ENCODE measurements around the gene PARP16. TPM values are rescaled to one million over a fixed set of nuclear protein-coding genes. Genes with fewer than 3 reads are reported as not detected.
A peak's percentile ranks its signal among the peaks of the same experiment; 100 is the strongest.
"Not testable (repeated sequence)": the region's sequence is repeated elsewhere in the genome, so short reads cannot be mapped to it uniquely, and the experiment has no call there.

The PARP16 gene
- total RNA-seq, 2 experiments from 2014 or later: 17.0 to 19.3 TPM

DNA sequence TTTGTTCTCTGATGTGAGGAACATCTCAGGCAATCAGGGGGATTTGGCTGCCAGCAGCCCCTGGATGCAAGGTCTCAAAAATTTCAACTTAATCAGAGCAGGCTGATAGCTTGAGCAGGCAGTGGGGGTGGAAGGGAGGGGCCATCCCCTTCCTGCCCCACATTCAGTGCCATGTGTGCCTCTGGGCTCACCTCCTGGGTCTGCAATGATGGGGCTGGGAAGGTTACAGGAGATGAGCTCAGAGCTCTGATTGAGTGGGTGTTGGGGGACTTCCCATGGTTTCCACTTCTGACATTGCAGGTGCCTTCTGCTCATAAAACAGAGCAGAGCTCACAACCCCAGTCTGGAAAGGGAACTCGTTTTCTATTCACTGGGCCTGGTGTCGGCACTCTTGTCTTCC, 37.0 kb downstream of the PARP16 start:
- H3K27me3 Mint-ChIP-seq (ENCODE audit: low read depth): no peaks in the 10 kb centered on the region
- POLR2A ChIA-PET: no interaction called here
- CTCF ChIA-PET: interaction anchor here (0.9 to 3.3 kb wide), 3 partner anchors 21 to 216 kb away, joined by 3 to 16 read pairs (median 3); no protein-coding TSS in a partner anchor
- ATAC-seq: no peak
- peak; percentile 23 for DNase-seq
- H3K4me3 Mint-ChIP-seq: no peak overlapping the region
- H3K27ac Mint-ChIP-seq: no peak overlapping the region
- H3K9me3 Mint-ChIP-seq (ENCODE audit: insufficient read depth): no peaks in the 10 kb centered on the region
- peaks cover 6% of the 10 kb centered on the region for H3K36me3 Mint-ChIP-seq (ENCODE audit: low read depth)
- peaks cover 4% of the 10 kb centered on the region for H3K4me1 Mint-ChIP-seq (ENCODE audit: low read depth)

DNA sequence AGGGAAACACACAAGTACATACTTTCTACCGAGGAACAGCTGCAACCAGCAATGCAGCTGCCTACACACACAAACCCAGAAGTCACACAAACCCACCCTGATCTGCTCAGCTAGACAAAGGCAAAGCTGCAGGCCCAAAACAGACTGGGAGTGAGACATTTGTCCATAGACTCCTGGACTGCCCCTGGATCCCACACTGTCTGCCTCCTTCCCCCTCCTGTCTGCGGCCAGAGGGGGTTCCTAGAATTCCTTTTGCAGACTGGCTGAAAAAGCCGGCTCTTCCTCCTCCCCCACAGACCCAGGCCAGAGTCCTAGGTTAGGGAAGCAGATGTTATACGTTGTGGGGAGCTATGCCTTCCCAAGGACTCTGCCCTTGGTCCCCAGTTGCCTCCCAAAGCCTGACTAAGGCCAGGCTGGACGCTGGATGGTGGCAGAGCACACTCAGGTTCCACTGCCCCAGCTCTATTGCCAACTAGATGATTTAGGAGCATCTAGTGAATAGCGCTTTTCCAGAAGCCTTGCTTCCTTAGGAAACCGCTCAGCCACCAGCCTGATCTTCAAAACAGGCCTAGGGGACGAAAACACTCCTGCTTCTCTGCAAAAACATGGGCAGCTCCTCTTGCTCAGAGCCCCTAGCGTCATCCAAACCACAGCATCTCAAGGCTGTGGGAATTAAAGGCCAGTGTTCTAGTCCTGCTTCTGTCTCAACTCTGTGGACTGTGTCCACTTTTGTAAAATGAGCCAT, 38.0 kb downstream of the PARP16 start:
- POLR2A ChIA-PET: no interaction called here
- peaks cover 4% of the 10 kb centered on the region for H3K4me1 Mint-ChIP-seq (ENCODE audit: low read depth)
- CTCF ChIA-PET: interaction anchor here (0.9 to 3.3 kb wide), 3 partner anchors 22 to 215 kb away, joined by 3 to 16 read pairs (median 3); no protein-coding TSS in a partner anchor
- peaks cover 4% of the 10 kb centered on the region for H3K36me3 Mint-ChIP-seq (ENCODE audit: low read depth)
- ATAC-seq: no peak
- no peak overlapping the region for H3K4me3 Mint-ChIP-seq
- H3K27me3 Mint-ChIP-seq (ENCODE audit: low read depth): no peaks in the 10 kb centered on the region
- no peak overlapping the region for H3K27ac Mint-ChIP-seq
- H3K9me3 Mint-ChIP-seq (ENCODE audit: insufficient read depth): no peaks in the 10 kb centered on the region
- no peak for DNase-seq

DNA sequence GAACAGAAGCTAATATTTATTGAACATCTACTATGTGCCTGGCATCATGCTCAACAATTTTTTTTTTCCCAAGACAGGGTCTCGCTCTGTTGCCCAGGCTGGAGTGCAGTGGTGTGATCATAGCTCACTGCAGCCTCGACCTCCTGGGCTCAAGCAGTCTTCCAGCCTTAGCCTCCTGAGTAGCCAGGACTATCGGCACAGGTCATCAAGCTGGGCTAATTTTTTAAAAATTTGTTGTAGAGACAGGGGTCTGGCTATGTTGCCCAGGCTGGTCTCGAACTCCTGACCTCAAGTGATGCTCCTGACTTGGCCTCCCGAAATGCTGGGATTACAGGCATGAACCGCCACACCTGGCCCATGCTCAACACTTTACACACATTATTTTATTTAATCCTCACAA, 39.7 kb downstream of the PARP16 start:
- ChIA-PET CTCF (interaction anchor here (3.3 kb wide), 1 partner anchor 24 kb away, joined by 16 read pairs; no protein-coding TSS in a partner anchor), POLR2A (no interaction called here)
- no peaks in the 10 kb centered on the region for H3K27me3 Mint-ChIP-seq (ENCODE audit: low read depth)
- no peaks in the 10 kb centered on the region for H3K9me3 Mint-ChIP-seq (ENCODE audit: insufficient read depth)
- no peak overlapping the region for H3K27ac Mint-ChIP-seq
- no peak overlapping the region for H3K4me3 Mint-ChIP-seq
- ATAC-seq (no peak), DNase-seq (no peak)
- peaks cover 3% of the 10 kb centered on the region for H3K36me3 Mint-ChIP-seq (ENCODE audit: low read depth)
- peaks cover 4% of the 10 kb centered on the region for H3K4me1 Mint-ChIP-seq (ENCODE audit: low read depth)

DNA sequence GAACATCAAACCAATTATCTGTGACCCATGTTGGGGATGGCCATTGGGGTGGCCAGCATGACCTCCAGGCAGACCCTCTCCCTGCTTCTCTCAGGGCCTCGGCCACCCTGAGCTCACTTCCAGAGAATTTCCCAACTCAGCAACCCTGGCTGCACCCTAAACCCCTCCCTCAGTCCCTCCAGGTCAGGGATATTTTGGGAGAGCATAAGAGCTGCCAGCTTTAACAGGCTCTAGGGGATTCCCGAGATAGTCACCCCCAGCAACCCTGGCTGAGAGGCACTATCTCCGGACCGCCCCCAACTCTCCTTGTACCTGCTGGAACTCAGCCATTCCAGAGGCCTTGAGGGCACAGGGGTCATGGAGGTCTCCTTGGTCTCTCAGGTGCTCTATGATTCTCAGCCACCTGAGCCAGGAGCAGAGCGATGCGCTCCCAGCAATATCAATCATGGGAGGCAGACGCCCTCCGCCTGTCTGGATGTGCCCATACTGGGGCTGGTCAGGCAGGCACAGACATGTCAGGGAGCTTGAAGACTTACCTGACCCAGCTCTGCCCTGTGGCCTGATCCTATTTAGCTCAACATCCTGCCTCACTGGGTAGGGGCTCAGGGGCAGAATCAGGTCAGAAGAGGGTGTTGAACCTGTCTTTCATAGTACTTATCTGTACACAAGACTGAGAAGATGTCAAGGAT, 40.5 kb downstream of the PARP16 start:
- H3K27me3 Mint-ChIP-seq (ENCODE audit: low read depth): no peaks in the 10 kb centered on the region
- ChIA-PET POLR2A (interaction anchor here (0.9 kb wide), 1 partner anchor 58 kb away, joined by 4 read pairs; the partner anchor contains the start of gene RNU5B-1), CTCF (interaction anchor here (1.1 to 1.6 kb wide), 2 partner anchors 25 to 34 kb away, joined by 3 read pairs; no protein-coding TSS in a partner anchor)
- no peak overlapping the region for H3K4me3 Mint-ChIP-seq
- no peak overlapping the region for H3K27ac Mint-ChIP-seq
- ATAC-seq (no peak), DNase-seq (no peak)
- H3K36me3 Mint-ChIP-seq (ENCODE audit: low read depth): peaks cover 3% of the 10 kb centered on the region
- H3K9me3 Mint-ChIP-seq (ENCODE audit: insufficient read depth): no peaks in the 10 kb centered on the region
- H3K4me1 Mint-ChIP-seq (ENCODE audit: low read depth): peaks cover 4% of the 10 kb centered on the region

DNA sequence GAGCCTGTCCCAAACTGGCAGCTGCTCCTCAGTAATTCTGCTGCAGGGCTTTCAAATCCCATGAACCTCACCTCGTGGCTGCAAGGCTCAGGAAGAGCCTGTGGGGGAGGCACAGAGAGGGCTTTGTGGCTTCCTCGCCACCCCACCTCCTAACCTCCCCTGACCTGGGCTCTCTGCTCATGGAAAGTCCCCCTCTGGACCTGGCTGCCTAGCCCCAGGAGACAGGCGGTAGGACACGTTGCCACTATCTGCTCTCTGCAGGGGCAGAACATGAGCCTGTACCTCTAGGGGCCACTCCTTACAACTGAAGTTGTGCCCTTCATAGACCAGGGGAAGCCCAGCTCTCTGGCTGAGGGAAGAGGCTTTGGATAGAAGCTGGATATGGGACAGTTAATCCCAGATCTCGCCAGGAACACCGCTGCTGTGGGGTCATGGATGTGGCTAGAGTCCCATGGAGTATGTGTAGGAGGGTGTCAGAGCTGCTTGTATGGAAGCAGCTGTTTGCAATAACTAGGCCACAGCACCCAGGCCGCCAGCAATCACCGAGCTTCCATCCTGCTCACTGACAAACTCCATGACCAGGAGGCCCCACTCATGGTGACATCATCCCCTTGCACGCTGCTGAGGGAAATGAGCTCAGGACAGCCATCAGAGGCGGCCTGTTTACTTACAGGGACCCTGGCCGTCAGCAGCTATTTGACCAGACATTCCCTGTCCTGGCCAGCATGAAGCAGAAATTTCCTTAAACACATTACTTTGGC, 41.4 kb downstream of the PARP16 start:
- no peaks in the 10 kb centered on the region for H3K9me3 Mint-ChIP-seq (ENCODE audit: insufficient read depth)
- DNase-seq (no peak), ATAC-seq (no peak)
- H3K27ac Mint-ChIP-seq: no peak overlapping the region
- H3K27me3 Mint-ChIP-seq (ENCODE audit: low read depth): no peaks in the 10 kb centered on the region
- H3K4me1 Mint-ChIP-seq (ENCODE audit: low read depth): peaks cover 4% of the 10 kb centered on the region
- peaks cover 3% of the 10 kb centered on the region for H3K36me3 Mint-ChIP-seq (ENCODE audit: low read depth)
- ChIA-PET CTCF (interaction anchor here (1.1 to 1.6 kb wide), 2 partner anchors 26 to 33 kb away, joined by 3 read pairs; no protein-coding TSS in a partner anchor), POLR2A (interaction anchor here (0.9 kb wide), 1 partner anchor 59 kb away, joined by 4 read pairs; the partner anchor contains the start of gene RNU5B-1)
- H3K4me3 Mint-ChIP-seq: no peak overlapping the region

DNA sequence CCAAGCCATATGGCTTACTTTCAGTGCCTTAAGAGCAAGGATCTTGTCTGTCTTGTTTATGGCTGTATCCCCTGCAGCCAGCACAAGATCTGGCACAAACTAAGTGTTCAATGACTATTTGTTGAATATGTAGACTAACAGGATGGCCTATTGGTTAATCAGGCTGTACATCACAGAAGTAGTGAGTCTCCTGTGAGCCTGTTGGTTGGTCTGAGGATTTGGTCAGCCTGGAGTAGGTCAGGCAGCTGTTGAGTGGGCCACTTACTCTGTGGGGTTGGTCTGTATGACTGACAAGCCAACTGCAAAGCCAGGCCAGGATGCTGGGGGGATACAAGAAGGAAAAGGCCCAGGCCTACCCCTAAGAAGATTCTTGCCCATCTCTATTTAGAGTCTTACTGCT, 42.0 kb downstream of the PARP16 start:
- H3K36me3 Mint-ChIP-seq (ENCODE audit: low read depth): peaks cover 3% of the 10 kb centered on the region
- ChIA-PET POLR2A (no interaction called here), CTCF (no interaction called here)
- H3K27me3 Mint-ChIP-seq (ENCODE audit: low read depth): no peaks in the 10 kb centered on the region
- H3K4me1 Mint-ChIP-seq (ENCODE audit: low read depth): peaks cover 2% of the 10 kb centered on the region
- ATAC-seq: no peak
- H3K9me3 Mint-ChIP-seq (ENCODE audit: insufficient read depth): no peaks in the 10 kb centered on the region
- H3K27ac Mint-ChIP-seq: no peak overlapping the region
- DNase-seq: no peak
- H3K4me3 Mint-ChIP-seq: no peak overlapping the region

DNA sequence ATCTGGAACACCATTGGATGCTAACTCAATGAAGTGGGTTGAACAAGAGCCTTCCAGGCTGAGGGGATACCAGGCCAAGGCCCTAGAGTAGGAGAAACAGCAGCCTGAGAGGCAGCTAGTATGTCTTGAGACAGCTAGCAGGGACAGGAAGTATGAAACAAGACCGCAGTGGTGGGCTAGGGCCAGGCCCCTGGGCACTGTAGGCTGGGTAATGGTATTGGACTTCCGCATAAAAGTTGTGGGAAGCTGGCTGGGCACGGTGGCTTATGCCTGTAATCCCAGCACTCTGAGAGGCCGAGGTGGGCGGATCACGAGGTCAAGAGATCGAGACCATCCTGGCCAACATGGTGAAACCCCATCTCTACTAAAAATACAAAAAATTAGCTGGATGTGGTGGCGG, 50.2 kb downstream of the PARP16 start:
- POLR2A ChIA-PET; H3K4me1 Mint-ChIP-seq (ENCODE audit: low read depth); H3K9me3 Mint-ChIP-seq (ENCODE audit: insufficient read depth); CTCF ChIA-PET; ATAC-seq; H3K27ac Mint-ChIP-seq; H3K4me3 Mint-ChIP-seq; H3K36me3 Mint-ChIP-seq (ENCODE audit: low read depth); H3K27me3 Mint-ChIP-seq (ENCODE audit: low read depth); DNase-seq: not testable (repeated sequence)

DNA sequence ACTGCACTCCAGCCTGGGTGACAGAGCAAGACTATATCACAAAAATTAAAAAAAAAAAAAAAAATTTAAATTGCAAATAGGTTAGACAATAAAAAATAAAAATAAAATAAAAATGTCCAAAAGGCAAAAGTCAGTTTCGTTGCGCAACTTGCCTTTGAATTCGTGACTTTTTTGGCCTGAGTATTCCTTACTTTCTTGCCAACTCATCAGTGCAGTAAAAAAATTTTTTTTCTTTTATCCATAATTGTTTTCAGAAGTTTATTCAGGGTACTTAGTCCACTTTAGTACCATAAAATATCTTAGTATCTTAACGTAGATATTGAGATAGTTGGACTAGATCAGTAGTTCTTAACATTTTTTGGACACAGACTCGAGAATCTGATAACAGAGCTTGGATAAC, 53.0 kb downstream of the PARP16 start:
- H3K27ac Mint-ChIP-seq: no peak overlapping the region
- no peaks in the 10 kb centered on the region for H3K9me3 Mint-ChIP-seq (ENCODE audit: insufficient read depth)
- no peaks in the 10 kb centered on the region for H3K36me3 Mint-ChIP-seq (ENCODE audit: low read depth)
- no peak overlapping the region for H3K4me3 Mint-ChIP-seq
- ChIA-PET POLR2A (no interaction called here), CTCF (interaction anchor here (1.2 to 1.9 kb wide), 2 partner anchors 22 to 52 kb away, joined by 4 to 5 read pairs; partner anchors contain the start of gene CILP)
- ATAC-seq: no peak
- DNase-seq: no peak
- no peaks in the 10 kb centered on the region for H3K4me1 Mint-ChIP-seq (ENCODE audit: low read depth)
- no peaks in the 10 kb centered on the region for H3K27me3 Mint-ChIP-seq (ENCODE audit: low read depth)

DNA sequence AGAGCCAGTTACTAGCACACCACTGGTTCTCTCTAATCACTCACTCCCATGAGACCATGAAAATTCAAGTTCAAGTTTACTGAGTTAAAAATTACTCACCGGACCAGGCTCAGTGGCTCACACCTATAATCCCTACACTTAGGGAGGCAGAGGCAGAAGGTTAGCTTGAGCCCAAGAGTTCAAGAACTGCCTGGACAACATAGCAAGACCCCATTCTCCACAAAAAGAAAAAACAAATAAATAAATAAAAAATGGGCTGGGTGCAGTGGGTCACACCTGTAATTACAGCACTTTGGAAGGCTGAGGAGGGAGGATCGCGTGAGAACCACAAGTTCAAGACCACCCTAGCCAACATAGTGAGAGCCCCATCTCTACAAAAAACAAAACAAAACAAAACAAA, 54.2 kb downstream of the PARP16 start:
- DNase-seq (no peak), ATAC-seq (no peak)
- no peaks in the 10 kb centered on the region for H3K4me1 Mint-ChIP-seq (ENCODE audit: low read depth)
- ChIA-PET POLR2A (no interaction called here), CTCF (no interaction called here)
- H3K4me3 Mint-ChIP-seq: no peak overlapping the region
- no peaks in the 10 kb centered on the region for H3K9me3 Mint-ChIP-seq (ENCODE audit: insufficient read depth)
- H3K27ac Mint-ChIP-seq: no peak overlapping the region
- no peaks in the 10 kb centered on the region for H3K36me3 Mint-ChIP-seq (ENCODE audit: low read depth)
- H3K27me3 Mint-ChIP-seq (ENCODE audit: low read depth): no peaks in the 10 kb centered on the region

DNA sequence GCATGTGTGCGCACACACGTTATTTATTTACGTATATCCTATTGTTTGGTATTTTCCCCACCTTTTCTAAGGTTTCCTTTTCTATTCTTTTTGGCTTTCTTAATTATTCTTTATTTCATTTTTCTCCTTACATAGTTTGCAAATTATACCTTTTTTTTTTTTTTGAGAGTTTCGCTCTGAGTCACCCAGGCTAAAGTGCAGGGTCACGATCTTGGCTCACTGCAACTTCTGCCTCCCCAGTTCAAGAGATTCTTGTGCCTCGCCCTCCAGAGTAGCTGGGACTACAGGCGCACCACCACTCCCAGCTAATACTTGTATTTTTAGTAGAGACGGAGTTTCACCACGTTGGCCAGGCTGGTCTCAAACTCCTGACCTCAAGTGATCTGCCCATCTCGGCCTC, 55.4 kb downstream of the PARP16 start:
- Mint-ChIP-seq H3K9me3 (ENCODE audit: insufficient read depth) (no peaks in the 10 kb centered on the region), H3K4me3 (no peak overlapping the region), H3K27ac (no peak overlapping the region), H3K27me3 (ENCODE audit: low read depth) (no peaks in the 10 kb centered on the region), H3K4me1 (ENCODE audit: low read depth) (no peaks in the 10 kb centered on the region), H3K36me3 (ENCODE audit: low read depth) (no peaks in the 10 kb centered on the region)
- ChIA-PET POLR2A (no interaction called here), CTCF (no interaction called here)
- no peak for DNase-seq
- ATAC-seq: no peak

DNA sequence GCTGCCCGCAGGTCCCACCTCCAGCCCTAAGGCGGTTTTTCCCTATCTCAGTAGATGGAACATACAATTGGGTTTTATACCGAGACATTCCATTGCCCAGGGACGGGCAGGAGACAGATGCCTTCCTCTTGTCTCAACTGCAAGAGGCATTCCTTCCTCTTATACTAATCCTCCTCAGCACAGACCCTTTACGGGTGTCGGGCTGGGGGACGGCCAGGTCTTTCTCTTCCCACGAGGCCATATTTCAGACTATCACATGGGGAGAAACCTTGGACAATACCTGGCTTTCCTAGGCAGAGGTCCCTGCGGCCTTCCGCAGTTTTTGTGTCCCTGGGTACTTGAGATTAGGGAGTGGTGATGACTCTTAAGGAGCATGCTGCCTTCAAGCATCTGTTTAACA, 59.8 kb downstream of the PARP16 start:
- CTCF ChIA-PET; H3K27ac Mint-ChIP-seq; H3K27me3 Mint-ChIP-seq (ENCODE audit: low read depth); H3K4me1 Mint-ChIP-seq (ENCODE audit: low read depth); POLR2A ChIA-PET; H3K36me3 Mint-ChIP-seq (ENCODE audit: low read depth); ATAC-seq; DNase-seq; H3K4me3 Mint-ChIP-seq; H3K9me3 Mint-ChIP-seq (ENCODE audit: insufficient read depth): not testable (repeated sequence)

DNA sequence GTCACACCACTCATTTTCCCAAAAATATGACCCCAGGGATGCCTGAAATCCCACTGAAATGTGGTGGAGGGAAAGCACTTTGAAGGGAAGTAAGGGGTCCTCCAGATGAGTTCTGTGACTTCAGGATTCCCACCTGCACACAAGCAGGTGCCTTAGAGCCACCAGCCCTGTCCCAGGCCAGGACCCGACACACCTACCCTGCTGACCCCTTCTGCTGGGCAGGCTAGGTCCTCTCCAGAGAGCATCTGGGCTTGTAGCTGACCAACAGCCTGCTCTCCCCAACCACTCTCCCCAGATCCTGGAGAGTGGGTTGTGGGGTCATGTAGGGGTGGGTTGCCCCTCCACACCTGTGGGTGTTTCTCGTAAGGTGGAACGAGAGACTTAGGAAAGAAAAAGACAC, 60.5 kb downstream of the PARP16 start:
- H3K27ac Mint-ChIP-seq: no peak overlapping the region
- ATAC-seq (no peak), DNase-seq (no peak)
- H3K9me3 Mint-ChIP-seq (ENCODE audit: insufficient read depth): no peaks in the 10 kb centered on the region
- H3K4me1 Mint-ChIP-seq (ENCODE audit: low read depth): no peaks in the 10 kb centered on the region
- H3K27me3 Mint-ChIP-seq (ENCODE audit: low read depth): peaks cover under 1% of the 10 kb centered on the region
- no peaks in the 10 kb centered on the region for H3K36me3 Mint-ChIP-seq (ENCODE audit: low read depth)
- ChIA-PET POLR2A (no interaction called here), CTCF (no interaction called here)
- no peak overlapping the region for H3K4me3 Mint-ChIP-seq

All from activated CD8-positive, alpha-beta T cell treated with anti-CD3 and anti-CD28 coated beads, Interleukin-2, amount 10 ng/mL, durations not matched to agents 7 days and 5 days (primary cell).